WTC11 (cell line): ENCODE measurements around the gene SPINT1. TPM values are rescaled to one million over a fixed set of nuclear protein-coding genes. Genes with fewer than 3 reads are reported as not detected.

Source experiments
- ATAC-seq: fragments of 200-7000 bp; cut with Tn5 transposase; 2 replicates; pipeline ENCODE4 v1.10.0; 2021; ENCODE audit warnings: mild to moderate bottlenecking, moderate library complexity
- CTCF ChIA-PET: fragments of 300-600 bp; sonication (Branson Sonifier 250); formaldehyde crosslinking; loops from one replicate; lab custom pipeline; 2021; ENCODE audit warnings: antibody characterized with exemption; lab: Charles Lee
- POLR2A ChIA-PET: fragments of 350-600 bp; sonication (Branson Sonifier 250); formaldehyde crosslinking; loops from one replicate; lab custom pipeline; 2021; ENCODE audit warnings: antibody characterized with exemption; lab: Charles Lee
- DNase-seq: peaks from one replicate; pipeline ENCODE4 v3.0.0; 2021; ENCODE audit warnings: low spot score
- H3K27ac Mint-ChIP-seq: 2 replicates; pipeline ENCODE4 v1.8.0; 2021; ENCODE audit warnings: mixed read lengths
- H3K27me3 Mint-ChIP-seq: 2 replicates; pipeline ENCODE4 v1.8.0; 2021; ENCODE audit warnings: low read depth, mild to moderate bottlenecking, moderate library complexity, mixed read lengths
- H3K36me3 Mint-ChIP-seq: 2 replicates; pipeline ENCODE4 v1.8.0; 2021; ENCODE audit warnings: mixed read lengths
- H3K4me1 Mint-ChIP-seq: 2 replicates; pipeline ENCODE4 v1.8.0; 2022; ENCODE audit warnings: mixed read lengths
- H3K4me3 Mint-ChIP-seq: 2 replicates; pipeline ENCODE4 v1.8.0; 2021; ENCODE audit warnings: mild to moderate bottlenecking, moderate library complexity, mixed read lengths
- H3K9me3 Mint-ChIP-seq: 2 replicates; pipeline ENCODE4 v1.8.0; 2021; ENCODE audit warnings: mixed read lengths
- ARID4B ChIP-seq: sonication (generic); formaldehyde crosslinking; IDR thresholded peaks from 2 replicates; pipeline ENCODE4 v1.8.0; 2023; ENCODE audit warnings: missing genetic modification reagents, mild to moderate bottlenecking, borderline replicate concordance
- E2F1 ChIP-seq: sonication (generic); formaldehyde crosslinking; IDR thresholded peaks from 2 replicates; pipeline ENCODE4 v1.8.0; 2022; ENCODE audit warnings: mild to moderate bottlenecking, missing genetic modification reagents
- EMX1 ChIP-seq: fragments of 250-450 bp; sonication (Bioruptor Pico); IDR thresholded peaks from 2 replicates; pipeline ENCODE4 v1.8.0; 2021; ENCODE audit warnings: mild to moderate bottlenecking
- FOXJ3 ChIP-seq: sonication (generic); formaldehyde crosslinking; IDR thresholded peaks from 2 replicates; pipeline ENCODE4 v1.9.0; 2021; ENCODE audit warnings: missing genetic modification reagents, mild to moderate bottlenecking, borderline replicate concordance
- FOXK1 ChIP-seq: sonication (generic); formaldehyde crosslinking; IDR thresholded peaks from 2 replicates; pipeline ENCODE4 v1.8.0; 2022; ENCODE audit warnings: mild to moderate bottlenecking, moderate library complexity, missing genetic modification reagents
- HMGA2 ChIP-seq: fragments of 250-450 bp; sonication (Bioruptor Pico); IDR thresholded peaks from 2 replicates; pipeline ENCODE4 v1.4.0; 2021; ENCODE audit warnings: mild to moderate bottlenecking, moderate library complexity
- IRF2 ChIP-seq: sonication (generic); formaldehyde crosslinking; IDR thresholded peaks from 2 replicates; pipeline ENCODE4 v1.8.0; 2022; ENCODE audit warnings: low read depth, missing genetic modification reagents, borderline replicate concordance
- MLX ChIP-seq: sonication (generic); formaldehyde crosslinking; IDR thresholded peaks from 2 replicates; pipeline ENCODE4 v1.8.1; 2023; ENCODE audit warnings: mild to moderate bottlenecking, missing genetic modification reagents, moderate library complexity
- MYBL2 ChIP-seq: sonication (generic); formaldehyde crosslinking; IDR thresholded peaks from 2 replicates; pipeline ENCODE4 v1.8.1; 2023; ENCODE audit warnings: mild to moderate bottlenecking, moderate library complexity, missing genetic modification reagents
- NFYB ChIP-seq: sonication (generic); formaldehyde crosslinking; conservative IDR thresholded peaks from 2 replicates; pipeline ENCODE4 v1.8.0; 2022; ENCODE audit warnings: low read depth, missing genetic modification reagents
- NR1H2 ChIP-seq: sonication (generic); formaldehyde crosslinking; IDR thresholded peaks from 2 replicates; pipeline ENCODE4 v1.9.0; 2021; ENCODE audit warnings: mild to moderate bottlenecking, moderate library complexity, missing genetic modification reagents
- RORB ChIP-seq: fragments of 250-450 bp; sonication (Bioruptor Pico); IDR thresholded peaks from 2 replicates; pipeline ENCODE4 v1.9.0; 2021; ENCODE audit warnings: mild to moderate bottlenecking
- SP1 ChIP-seq: sonication (generic); formaldehyde crosslinking; conservative IDR thresholded peaks from 2 replicates; pipeline ENCODE4 v1.8.1; 2022; ENCODE audit warnings: missing genetic modification reagents
- USF1 ChIP-seq: sonication (generic); formaldehyde crosslinking; IDR thresholded peaks from 2 replicates; pipeline ENCODE4 v1.8.0; 2022; ENCODE audit warnings: mild to moderate bottlenecking, missing genetic modification reagents
- ZMAT4 ChIP-seq: fragments of 250-450 bp; sonication (Bioruptor Pico); IDR thresholded peaks from 2 replicates; pipeline ENCODE4 v1.9.0; 2021; ENCODE audit warnings: mild to moderate bottlenecking
- ZNF121 ChIP-seq: sonication (generic); formaldehyde crosslinking; IDR thresholded peaks from 2 replicates; pipeline ENCODE4 v1.8.0; 2023; ENCODE audit warnings: missing genetic modification reagents
- total RNA-seq: library from RNA; stranded (reverse); gene quantifications from 3 replicates; pipeline ENCODE4 v1.2.3, GENCODE V29; 2021
- TF ChIP-seq, protein P1 (sequence below): sonication (generic); formaldehyde crosslinking; IDR thresholded peaks from 2 replicates; pipeline ENCODE4 v1.8.1; 2023; ENCODE audit warnings: mild to moderate bottlenecking, missing genetic modification reagents, moderate library complexity
- TF ChIP-seq, protein P2 (sequence below): sonication (generic); formaldehyde crosslinking; IDR thresholded peaks from 2 replicates; pipeline ENCODE4 v1.8.1; 2023; ENCODE audit warnings: mild to moderate bottlenecking, missing genetic modification reagents
- TF ChIP-seq, protein P3 (sequence below): sonication (generic); formaldehyde crosslinking; IDR thresholded peaks from 2 replicates; pipeline ENCODE4 v1.8.0; 2022; ENCODE audit warnings: mild to moderate bottlenecking, missing genetic modification reagents
- TF ChIP-seq, protein P4 (sequence below): fragments of 250-450 bp; sonication (Bioruptor Pico); IDR thresholded peaks from 2 replicates; pipeline ENCODE4 v1.9.0; 2021; ENCODE audit warnings: moderate library complexity, mild to moderate bottlenecking, inconsistent platforms, borderline replicate concordance
- TF ChIP-seq, protein P5 (sequence below): sonication (generic); formaldehyde crosslinking; IDR thresholded peaks from 2 replicates; pipeline ENCODE4 v1.8.0; 2023; ENCODE audit warnings: missing genetic modification reagents

Gene SPINT1
- total RNA-seq, 1 experiment from 2014 or later, result 140 TPM

DNA sequence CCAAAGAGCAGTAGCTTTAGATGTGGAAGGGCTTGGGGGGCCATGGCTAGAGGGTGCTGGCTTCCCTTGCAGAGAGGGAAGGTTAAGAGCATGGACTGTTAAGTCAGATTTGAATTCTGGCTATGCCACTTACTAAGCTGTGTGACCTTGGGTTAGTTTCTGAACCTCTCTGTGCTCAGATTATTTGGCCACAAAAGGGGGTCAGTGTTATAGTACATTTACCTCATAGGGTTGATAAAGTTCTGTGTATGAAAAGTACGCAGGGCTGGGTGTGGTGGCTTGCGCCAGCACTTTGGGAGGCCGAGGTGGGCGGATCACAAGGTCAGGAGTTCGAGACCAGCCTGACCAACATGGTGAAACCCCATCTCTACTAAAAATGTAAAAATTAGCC lies 57.2 kb downstream of the SPINT1 start:
- DNase-seq (no peak), ATAC-seq (no peak)
- Mint-ChIP-seq H3K27ac (no peak overlapping the region), H3K9me3 (no peaks in the 10 kb centered on the region), H3K36me3 (peaks cover 49% of the 10 kb centered on the region), H3K4me3 (no peak overlapping the region), H3K27me3 (no peaks in the 10 kb centered on the region), H3K4me1 (no peaks in the 10 kb centered on the region)
- POLR2A ChIA-PET, result no interaction called here
- TF ChIP-seq FOXK1 (CRISPR knock-in tag) (no peak), MLX (CRISPR knock-in tag) (no peak), IRF2 (CRISPR knock-in tag) (no peak), MYBL2 (CRISPR knock-in tag) (no peak), SP1 (CRISPR knock-in tag) (no peak), ZMAT4 (CRISPR knock-in tag) (no peak), USF1 (CRISPR knock-in tag) (no peak), ZNF121 (no peak), ARID4B (CRISPR knock-in tag) (no peak), RORB (no peak)
- TF ChIP-seq, protein P1, sequence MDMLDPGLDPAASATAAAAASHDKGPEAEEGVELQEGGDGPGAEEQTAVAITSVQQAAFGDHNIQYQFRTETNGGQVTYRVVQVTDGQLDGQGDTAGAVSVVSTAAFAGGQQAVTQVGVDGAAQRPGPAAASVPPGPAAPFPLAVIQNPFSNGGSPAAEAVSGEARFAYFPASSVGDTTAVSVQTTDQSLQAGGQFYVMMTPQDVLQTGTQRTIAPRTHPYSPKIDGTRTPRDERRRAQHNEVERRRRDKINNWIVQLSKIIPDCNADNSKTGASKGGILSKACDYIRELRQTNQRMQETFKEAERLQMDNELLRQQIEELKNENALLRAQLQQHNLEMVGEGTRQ, result no peak
- TF ChIP-seq, protein P2, sequence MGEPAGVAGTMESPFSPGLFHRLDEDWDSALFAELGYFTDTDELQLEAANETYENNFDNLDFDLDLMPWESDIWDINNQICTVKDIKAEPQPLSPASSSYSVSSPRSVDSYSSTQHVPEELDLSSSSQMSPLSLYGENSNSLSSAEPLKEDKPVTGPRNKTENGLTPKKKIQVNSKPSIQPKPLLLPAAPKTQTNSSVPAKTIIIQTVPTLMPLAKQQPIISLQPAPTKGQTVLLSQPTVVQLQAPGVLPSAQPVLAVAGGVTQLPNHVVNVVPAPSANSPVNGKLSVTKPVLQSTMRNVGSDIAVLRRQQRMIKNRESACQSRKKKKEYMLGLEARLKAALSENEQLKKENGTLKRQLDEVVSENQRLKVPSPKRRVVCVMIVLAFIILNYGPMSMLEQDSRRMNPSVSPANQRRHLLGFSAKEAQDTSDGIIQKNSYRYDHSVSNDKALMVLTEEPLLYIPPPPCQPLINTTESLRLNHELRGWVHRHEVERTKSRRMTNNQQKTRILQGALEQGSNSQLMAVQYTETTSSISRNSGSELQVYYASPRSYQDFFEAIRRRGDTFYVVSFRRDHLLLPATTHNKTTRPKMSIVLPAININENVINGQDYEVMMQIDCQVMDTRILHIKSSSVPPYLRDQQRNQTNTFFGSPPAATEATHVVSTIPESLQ (CRISPR knock-in tag), result no peak
- CTCF ChIA-PET, result interaction anchor here (1.5 kb wide), 1 partner anchor 43 kb away, joined by 7 read pairs; no protein-coding TSS in a partner anchor

DNA sequence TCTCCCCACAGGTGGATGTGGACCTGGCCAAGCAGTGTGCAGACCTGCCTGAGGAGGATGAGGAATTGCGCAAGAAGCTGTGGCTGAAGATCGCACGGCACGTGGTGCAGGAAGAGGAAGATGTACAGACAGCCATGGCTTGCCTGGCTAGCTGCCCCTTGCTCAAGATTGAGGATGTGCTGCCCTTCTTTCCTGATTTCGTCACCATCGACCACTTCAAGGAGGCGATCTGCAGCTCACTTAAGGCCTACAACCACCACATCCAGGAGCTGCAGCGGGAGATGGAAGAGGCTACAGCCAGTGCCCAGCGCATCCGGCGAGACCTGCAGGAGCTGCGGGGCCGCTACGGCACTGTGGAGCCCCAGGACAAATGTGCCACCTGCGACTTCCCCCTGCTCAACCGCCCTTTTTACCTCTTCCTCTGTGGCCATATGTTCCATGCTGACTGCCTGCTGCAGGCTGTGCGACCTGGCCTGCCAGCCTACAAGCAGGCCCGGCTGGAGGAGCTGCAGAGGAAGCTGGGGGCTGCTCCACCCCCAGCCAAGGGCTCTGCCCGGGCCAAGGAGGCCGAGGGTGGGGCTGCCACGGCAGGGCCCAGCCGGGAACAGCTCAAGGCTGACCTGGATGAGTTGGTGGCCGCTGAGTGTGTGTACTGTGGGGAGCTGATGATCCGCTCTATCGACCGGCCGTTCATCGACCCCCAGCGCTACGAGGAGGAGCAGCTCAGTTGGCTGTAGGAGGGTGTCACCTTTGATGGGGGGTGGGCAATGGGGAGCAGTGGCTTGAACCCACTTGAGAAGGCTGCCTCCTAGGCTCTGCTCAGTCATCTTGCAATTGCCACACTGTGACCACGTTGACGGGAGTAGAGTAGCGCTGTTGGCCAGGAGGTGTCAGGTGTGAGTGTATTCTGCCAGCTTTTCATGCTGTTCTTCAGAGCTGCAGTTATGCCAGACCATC lies 59.0 kb downstream of the SPINT1 start:
- peaks cover 3% of the 10 kb centered on the region; the same call in 1 of the 2 replicates for H3K4me1 Mint-ChIP-seq
- H3K36me3 Mint-ChIP-seq, result peaks cover 39% of the 10 kb centered on the region
- ChIA-PET POLR2A (interaction anchor here (1.0 to 1.2 kb wide), 4 partner anchors 9 to 55 kb away, joined by 3 to 8 read pairs (median 3); partner anchors contain the start of gene VPS18), CTCF (interaction anchor here (0.5 to 7.5 kb wide), 21 partner anchors 7 to 281 kb away, joined by 3 to 71 read pairs (median 9); partner anchors contain the start of genes CHAC1, DLL4, DNAJC17 and VPS18)
- H3K4me3 Mint-ChIP-seq, result no peak overlapping the region
- H3K9me3 Mint-ChIP-seq, result no peaks in the 10 kb centered on the region
- ATAC-seq (no peak), DNase-seq (no peak)
- no peaks in the 10 kb centered on the region for H3K27me3 Mint-ChIP-seq
- H3K27ac Mint-ChIP-seq, result no peak overlapping the region
- TF ChIP-seq HMGA2 (CRISPR knock-in tag) (no peak), EMX1 (CRISPR knock-in tag) (no peak), FOXJ3 (CRISPR knock-in tag) (no peak), SP1 (CRISPR knock-in tag) (no peak), E2F1 (no peak), RORB (no peak), NFYB (CRISPR knock-in tag) (no peak), NR1H2 (CRISPR knock-in tag) (no peak)
- TF ChIP-seq, protein P3, sequence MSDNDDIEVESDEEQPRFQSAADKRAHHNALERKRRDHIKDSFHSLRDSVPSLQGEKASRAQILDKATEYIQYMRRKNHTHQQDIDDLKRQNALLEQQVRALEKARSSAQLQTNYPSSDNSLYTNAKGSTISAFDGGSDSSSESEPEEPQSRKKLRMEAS, result no peak
- TF ChIP-seq, protein P4, sequence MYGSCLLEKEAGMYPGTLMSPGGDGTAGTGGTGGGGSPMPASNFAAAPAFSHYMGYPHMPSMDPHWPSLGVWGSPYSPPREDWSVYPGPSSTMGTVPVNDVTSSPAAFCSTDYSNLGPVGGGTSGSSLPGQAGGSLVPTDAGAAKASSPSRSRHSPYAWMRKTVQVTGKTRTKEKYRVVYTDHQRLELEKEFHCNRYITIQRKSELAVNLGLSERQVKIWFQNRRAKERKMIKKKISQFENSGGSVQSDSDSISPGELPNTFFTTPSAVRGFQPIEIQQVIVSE (CRISPR knock-in tag), result no peak
- TF ChIP-seq, protein P5, sequence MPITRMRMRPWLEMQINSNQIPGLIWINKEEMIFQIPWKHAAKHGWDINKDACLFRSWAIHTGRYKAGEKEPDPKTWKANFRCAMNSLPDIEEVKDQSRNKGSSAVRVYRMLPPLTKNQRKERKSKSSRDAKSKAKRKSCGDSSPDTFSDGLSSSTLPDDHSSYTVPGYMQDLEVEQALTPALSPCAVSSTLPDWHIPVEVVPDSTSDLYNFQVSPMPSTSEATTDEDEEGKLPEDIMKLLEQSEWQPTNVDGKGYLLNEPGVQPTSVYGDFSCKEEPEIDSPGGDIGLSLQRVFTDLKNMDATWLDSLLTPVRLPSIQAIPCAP (CRISPR knock-in tag), result no peak
